Fibroblast of mammary gland (primary cell): ENCODE results near the gene TSPEAR.

Source experiments
- DNase-seq: peaks from one replicate; pipeline ENCODE4 v3.0.0-alpha.2; 2010; ENCODE audit warnings: low read depth
- H3K4me3 ChIP-seq: 2 replicates; pipeline ENCODE4 v1.5.1; 2011; ENCODE audit warnings: low read depth, mild to moderate bottlenecking, low read length, moderate library complexity; ENCODE audit not compliant: control insufficient read depth
- CTCF ChIP-seq: conservative IDR thresholded peaks from 2 replicates; pipeline ENCODE4 v1.5.1; 2011; ENCODE audit warnings: low read depth, low read length, inconsistent platforms; ENCODE audit not compliant: control insufficient read depth, insufficient read depth

The TSPEAR gene

GRCh38 chr21:44711327-44712202, at the start of gene TSPEAR:
TSS of gene TSPEAR (minus strand) at chr21:44711572. CDS start at chr21:44711514, 58 bp downstream.
- TF ChIP-seq CTCF: no peak
- H3K4me3 ChIP-seq: no peak within 1 kb of the TSS
- DNase-seq: no peak

GRCh38 chr21:44760376-44760775, 49.0 kb upstream of the TSPEAR start:
- DNase-seq: no peak
- TF ChIP-seq CTCF: no peak
- H3K4me3 ChIP-seq: no peak overlapping the region

- no peak overlapping the region for H3K4me3 ChIP-seq
- no peak for TF ChIP-seq CTCF
- DNase-seq: no peak
Observed at GRCh38 chr21:44759628-44760285, 48.4 kb upstream of the TSPEAR start.

- no peak overlapping the region for H3K4me3 ChIP-seq
- no peak for DNase-seq
- TF ChIP-seq CTCF: no peak
Observed at GRCh38 chr21:44758781-44759627, 47.6 kb upstream of the TSPEAR start.

- no peak overlapping the region for H3K4me3 ChIP-seq
- no peak for DNase-seq
Observed at GRCh38 chr21:44758141-44758561, 46.8 kb upstream of the TSPEAR start.

More at GRCh38 chr21:44758141-44758561, 46.8 kb upstream of the TSPEAR start:
- TF ChIP-seq CTCF: no peak
